Heart left ventricle (tissue), 16 donors: Measurements from ENCODE around the gene MRPS21. TPM values are rescaled to one million over a fixed set of nuclear protein-coding genes. Genes with fewer than 3 reads are reported as not detected.

Source experiments
- ATAC-seq, 4 donors: fragments of 200-7000 bp; cut with Tn5 transposase; one replicate each; pipeline ENCODE4 v1.9.1; 2020 to 2022; ENCODE audit warnings: moderate library complexity in 4 of 4, mild to moderate bottlenecking in 3 of 4, moderate number of reproducible peaks in 1 of 4
- DNase-seq, 5 donors: peaks; one replicate each; pipeline ENCODE4 v3.0.0-alpha.2; 2020
- H3K27ac ChIP-seq, 12 donors: fragments of 200-600 bp; sonication (generic) in 4 of 12; one replicate each; pipeline versions ENCODE4 v1.5.0 to v1.8.0; 2016 to 2022; ENCODE audit warnings: mild to moderate bottlenecking in 2 of 12
- H3K27me3 ChIP-seq, 9 donors: fragments of 200-600 bp; sonication (generic) in 2 of 9; one replicate each; pipeline versions ENCODE4 v1.5.1 to v1.8.0; 2016 to 2022; ENCODE audit warnings: mild to moderate bottlenecking in 3 of 9
- H3K36me3 ChIP-seq, 9 donors: fragments of 200-600 bp; sonication (generic) in 2 of 9; one replicate each; pipeline versions ENCODE4 v1.5.0 to v1.8.0; 2018 to 2022; ENCODE audit warnings: mild to moderate bottlenecking in 2 of 9
- H3K4me1 ChIP-seq, 12 donors: fragments of 200-600 bp; sonication (generic) in 4 of 12; one replicate each; pipeline versions ENCODE4 v1.5.0 to v1.8.0; 2016 to 2022; ENCODE audit warnings: mild to moderate bottlenecking in 3 of 12
- H3K4me3 ChIP-seq, 12 donors: fragments of 200-600 bp; sonication (generic) in 4 of 12; one replicate each; pipeline versions ENCODE4 v1.5.0 to v1.8.0; 2017 to 2022; ENCODE audit warnings: mild to moderate bottlenecking in 9 of 12, moderate library complexity in 4 of 12
- H3K9me3 ChIP-seq, 12 donors: fragments of 200-600 bp; sonication (generic) in 4 of 12; one replicate each; pipeline versions ENCODE4 v1.5.0 to v1.8.0; 2016 to 2022; ENCODE audit warnings: mild to moderate bottlenecking in 1 of 12
- POLR2A ChIP-seq, 2 donors: fragments of 450-650 bp; IDR thresholded peaks; one replicate each; pipeline ENCODE4 v1.6.1; 2017; ENCODE audit warnings: antibody characterized with exemption in 2 of 2, mild to moderate bottlenecking in 2 of 2, moderate library complexity in 2 of 2
- WGBS, 4 donors: extraction: QIAGEN DNeasy Blood & Tissue Kit in 2 of 4; methylation state at CpG; one replicate each; pipeline versions ENCODE4 v1.1.5 to v1.1.7; 2013 to 2018; 5-methylcytosine and 5-hydroxymethylcytosine counted together
- intact Hi-C, 10 donors: fragments of 100-400 bp; cut with DNase I; formaldehyde crosslinking; loops; one replicate each; pipeline versions ENCODE4 v1.11.1 to v1.14.2; 2022
- polyA plus RNA-seq, 2 donors: library from polyadenylated mRNA; stranded (reverse); fragments of 200-250 nt; gene quantifications; one replicate each; pipeline ENCODE4 v1.2.3, GENCODE V29; 2013
- total RNA-seq, 9 donors: library from RNA; depleted of rRNA in 2 of 9; stranded (reverse); fragments of >200 nt in 2 of 9; fragmentation: NEBNext Ultra II Directional in 3 of 9; extraction: Animal tissue kit (Norgen Biotek cat#: 25700) in 3 of 9; gene quantifications; one replicate each; pipeline versions ENCODE4 v1.1.0 to v1.2.4, GENCODE V29; 2016 to 2023
- TF ChIP-seq, protein P1 (sequence below), 12 donors: fragments of 200-600 bp; sonication (generic) in 4 of 12; IDR thresholded peaks; one replicate each; pipeline versions ENCODE4 v1.5.0 to v1.8.0; 2018 to 2022; ENCODE audit warnings: antibody characterized with exemption in 12 of 12, mild to moderate bottlenecking in 5 of 12
- donor health status: ischemic (EF 13 %, LVEDD 7.1; RV severe dilation, severe dysfunction).
- donor health status: healthy with polysubstance abuse.
- donor health status: DM: no; HTN: yes; CAD: no.
- donor health status: DM: no; HTN: no; CAD: no.
- donor health status: ischemic (EF 25% LVEDD 6.9; RV normal size, moderate dysfunction).
- donor health status: ischemic (EF 25% LVEDD 5.7; RV mildly dilated, moderate dysfunction).
- donor health status: healthy.
- donor health status: DM: yes; HTN: yes; CAD: no.
- donor health status: ischemic (EF 35%, LVEDD 5.7; RV mildly dilated, moderate dysfunction).
- donor health status: nonischemic (EF 11% LVEDD 7.7; RV severe dilation, severe dysfunction).
- donor health status: DM: yes; HTN: yes; CAD: no.
- donor health status: PGD.
- donor health status: ischemic (EF 29% LVEDD 5.4; RV normal size, mild dysfunction).
- donor health status: nonischemic (EF 23%, LVEDD 6.1; RV moderate dilation, normal function).

MRPS21 gene
- total and polyA plus RNA-seq, 11 donors, result 44.5 to 139 (median 64.2) TPM

DNA sequence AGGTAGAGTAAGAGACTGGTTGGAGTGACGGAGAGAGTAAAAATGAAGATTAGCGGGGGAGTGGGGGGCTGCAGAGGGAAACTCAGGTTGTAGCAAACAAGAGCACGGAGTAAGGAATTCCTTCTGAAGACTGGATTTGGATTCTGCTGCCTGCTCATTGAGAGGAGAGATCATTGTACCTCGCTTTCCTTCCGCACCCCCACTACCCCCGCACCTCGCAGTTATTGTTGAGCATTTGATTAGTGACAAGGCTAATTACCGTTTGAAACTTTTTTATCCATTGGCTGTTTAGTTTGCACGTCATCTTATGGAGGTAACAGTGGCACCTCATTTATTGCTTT, 28.1 kb downstream of the MRPS21 start:
- H3K4me3 ChIP-seq, result peak overlapping the region; percentile 55 to 92 (median 77)
- ATAC-seq, result no peak
- DNase-seq, result no peak
- intact Hi-C loops, result loop anchor here in 4 of 10 donors (1.0 to 10.0 kb wide), 4 partner anchors 39 to 67 kb away; partner anchors contain the start of genes CA14 (in 3 of the 4), CIART (in 1 of the 4) and RPRD2 (in 1 of the 4)
- no peak for TF ChIP-seq POLR2A (IDR thresholded peaks at IDR 0.05)
- TF ChIP-seq, protein P1, sequence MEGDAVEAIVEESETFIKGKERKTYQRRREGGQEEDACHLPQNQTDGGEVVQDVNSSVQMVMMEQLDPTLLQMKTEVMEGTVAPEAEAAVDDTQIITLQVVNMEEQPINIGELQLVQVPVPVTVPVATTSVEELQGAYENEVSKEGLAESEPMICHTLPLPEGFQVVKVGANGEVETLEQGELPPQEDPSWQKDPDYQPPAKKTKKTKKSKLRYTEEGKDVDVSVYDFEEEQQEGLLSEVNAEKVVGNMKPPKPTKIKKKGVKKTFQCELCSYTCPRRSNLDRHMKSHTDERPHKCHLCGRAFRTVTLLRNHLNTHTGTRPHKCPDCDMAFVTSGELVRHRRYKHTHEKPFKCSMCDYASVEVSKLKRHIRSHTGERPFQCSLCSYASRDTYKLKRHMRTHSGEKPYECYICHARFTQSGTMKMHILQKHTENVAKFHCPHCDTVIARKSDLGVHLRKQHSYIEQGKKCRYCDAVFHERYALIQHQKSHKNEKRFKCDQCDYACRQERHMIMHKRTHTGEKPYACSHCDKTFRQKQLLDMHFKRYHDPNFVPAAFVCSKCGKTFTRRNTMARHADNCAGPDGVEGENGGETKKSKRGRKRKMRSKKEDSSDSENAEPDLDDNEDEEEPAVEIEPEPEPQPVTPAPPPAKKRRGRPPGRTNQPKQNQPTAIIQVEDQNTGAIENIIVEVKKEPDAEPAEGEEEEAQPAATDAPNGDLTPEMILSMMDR (IDR thresholded peaks at IDR 0.05), result no peak
- H3K27me3 ChIP-seq, result no peaks in the 10 kb centered on the region
- peaks cover 0 to 28% (median 11%) of the 10 kb centered on the region in 12 donors for H3K4me1 ChIP-seq
- no peaks in the 10 kb centered on the region for H3K9me3 ChIP-seq
- H3K27ac ChIP-seq, result peak overlapping the region; percentile 35 to 96 (median 91)
- peaks cover 2 to 31% (median 22%) of the 10 kb centered on the region in 9 donors for H3K36me3 ChIP-seq
- 0 to 1% (median 0%) methylated on average over 9 of the region's 9 CpGs for WGBS, 4 donors

DNA sequence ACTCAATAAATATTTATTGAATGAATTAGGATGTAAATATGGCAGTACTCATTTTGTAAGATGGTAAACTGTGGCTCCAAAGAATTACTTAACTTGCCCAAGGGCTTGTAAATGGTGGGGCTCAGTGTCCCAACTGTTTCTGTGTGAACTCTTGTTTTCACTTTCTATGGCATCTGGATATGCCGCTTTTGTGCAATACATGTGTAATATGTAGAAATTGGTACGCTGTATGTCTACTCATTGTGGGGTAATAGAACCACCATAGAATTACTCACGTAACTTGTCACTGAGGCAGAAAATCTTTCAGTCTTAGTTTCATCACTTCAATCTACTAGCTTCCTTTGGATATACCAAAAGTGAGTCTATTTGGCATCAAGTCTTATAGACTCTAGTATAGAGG, 28.6 kb downstream of the MRPS21 start:
- DNase-seq, result no peak
- intact Hi-C loops, result loop anchor here in 4 of 10 donors (5.0 to 10.0 kb wide), 3 partner anchors 40 to 68 kb away; partner anchors contain the start of genes CA14 (in 3 of the 4) and RPRD2 (in 1 of the 4)
- WGBS, 4 donors, result 89 to 94% (median 92%) methylated on average over 3 of the region's 3 CpGs
- H3K4me3 ChIP-seq, result peak overlapping the region in 11 of 12 donors; percentile 55 to 92 (median 81)
- no peaks in the 10 kb centered on the region for H3K27me3 ChIP-seq
- H3K9me3 ChIP-seq, result no peaks in the 10 kb centered on the region
- ATAC-seq, result no peak
- H3K36me3 ChIP-seq, result peaks cover 2 to 37% (median 27%) of the 10 kb centered on the region in 9 donors
- peak overlapping the region in 4 of 12 donors; percentile 84 to 96 (median 92) for H3K27ac ChIP-seq
- peaks cover 0 to 28% (median 11%) of the 10 kb centered on the region in 12 donors for H3K4me1 ChIP-seq
- TF ChIP-seq POLR2A (IDR thresholded peaks at IDR 0.05), result no peak
- TF ChIP-seq, protein P1 (IDR thresholded peaks at IDR 0.05), result no peak

DNA sequence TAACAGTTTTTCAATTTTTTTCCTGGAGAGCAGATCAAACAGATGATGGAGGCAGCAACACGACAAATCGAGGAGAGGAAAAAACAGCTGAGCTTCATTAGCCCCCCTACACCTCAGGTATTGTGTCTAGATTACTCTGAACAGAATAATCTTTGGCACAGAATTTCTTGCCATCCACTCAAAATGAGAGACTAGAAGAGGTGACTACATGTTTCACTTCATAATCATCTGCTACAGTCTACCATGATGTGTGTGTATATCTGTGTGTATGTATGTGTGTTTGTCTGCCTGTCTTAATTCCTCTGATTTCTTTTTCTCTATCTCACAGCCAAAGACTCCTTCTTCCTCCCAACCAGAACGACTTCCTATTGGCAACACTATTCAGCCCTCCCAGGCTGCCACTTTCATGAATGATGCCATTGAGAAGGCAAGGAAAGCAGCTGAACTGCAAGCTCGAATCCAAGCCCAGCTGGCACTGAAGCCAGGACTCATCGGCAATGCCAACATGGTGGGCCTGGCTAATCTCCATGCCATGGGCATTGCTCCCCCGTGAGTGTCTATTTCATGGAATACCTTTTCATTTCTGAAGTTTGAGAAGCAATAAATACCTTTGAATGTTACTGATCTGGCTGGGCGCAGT, 39.1 kb downstream of the MRPS21 start:
- H3K27ac ChIP-seq, result no peak overlapping the region
- no peaks in the 10 kb centered on the region for H3K4me1 ChIP-seq
- peaks cover 1 to 100% (median 100%) of the 10 kb centered on the region in 9 donors for H3K36me3 ChIP-seq
- DNase-seq (no peak), ATAC-seq (no peak)
- no peak overlapping the region for H3K4me3 ChIP-seq
- H3K27me3 ChIP-seq, result no peaks in the 10 kb centered on the region
- 85 to 95% (median 91%) methylated on average over 7 of the region's 7 CpGs for WGBS, 4 donors
- intact Hi-C loops, result no loop called here
- TF ChIP-seq, protein P1 (IDR thresholded peaks at IDR 0.05), result no peak
- no peak for TF ChIP-seq POLR2A (IDR thresholded peaks at IDR 0.05)
- no peaks in the 10 kb centered on the region for H3K9me3 ChIP-seq

DNA sequence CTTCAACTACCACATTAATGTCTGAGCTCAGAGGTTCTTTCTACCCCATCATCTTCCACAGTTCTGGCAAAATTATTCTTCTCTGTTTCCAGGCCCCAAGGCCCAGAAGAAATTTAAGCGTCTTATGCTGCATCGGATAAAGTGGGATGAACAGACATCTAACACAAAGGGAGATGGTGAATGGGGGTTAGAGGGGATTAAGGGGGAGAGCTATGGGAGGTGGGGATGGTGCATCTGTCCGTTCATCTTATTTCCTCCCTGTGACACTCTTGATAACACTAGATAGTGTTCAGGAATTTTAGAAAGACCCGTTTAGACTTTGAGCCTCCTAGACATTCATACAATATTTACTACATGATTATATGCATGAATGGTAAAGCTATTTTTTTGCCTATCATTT, 52.7 kb downstream of the MRPS21 start:
- H3K36me3 ChIP-seq, result peaks cover 0 to 99% (median 95%) of the 10 kb centered on the region in 9 donors
- intact Hi-C loops, result loop anchor here in 1 of 10 donors (10.0 kb wide), 1 partner anchor 478 kb away; no protein-coding TSS in a partner anchor
- DNase-seq, result no peak

More for the DNA sequence above, 52.7 kb downstream of the MRPS21 start:
- no peaks in the 10 kb centered on the region for H3K9me3 ChIP-seq
- H3K4me1 ChIP-seq, result no peaks in the 10 kb centered on the region
- no peak overlapping the region for H3K4me3 ChIP-seq
- 80 to 88% (median 83%) methylated on average over 4 of the region's 4 CpGs for WGBS, 4 donors
- no peak for TF ChIP-seq POLR2A (IDR thresholded peaks at IDR 0.05)
- TF ChIP-seq, protein P1 (IDR thresholded peaks at IDR 0.05), result no peak
- ATAC-seq, result no peak
- no peaks in the 10 kb centered on the region for H3K27me3 ChIP-seq
- H3K27ac ChIP-seq, result no peak overlapping the region
